GDM1 (cell line): ENCODE data around the gene NKD2.
"Not testable (repeated sequence)": the region's sequence is repeated elsewhere in the genome, so short reads cannot be mapped to it uniquely, and the experiment has no call there.

Experiments used
- DNase-seq: peaks from one replicate; lab custom pipeline; 2025; lab: John Stamatoyannopoulos, UW

The NKD2 gene, protein sequence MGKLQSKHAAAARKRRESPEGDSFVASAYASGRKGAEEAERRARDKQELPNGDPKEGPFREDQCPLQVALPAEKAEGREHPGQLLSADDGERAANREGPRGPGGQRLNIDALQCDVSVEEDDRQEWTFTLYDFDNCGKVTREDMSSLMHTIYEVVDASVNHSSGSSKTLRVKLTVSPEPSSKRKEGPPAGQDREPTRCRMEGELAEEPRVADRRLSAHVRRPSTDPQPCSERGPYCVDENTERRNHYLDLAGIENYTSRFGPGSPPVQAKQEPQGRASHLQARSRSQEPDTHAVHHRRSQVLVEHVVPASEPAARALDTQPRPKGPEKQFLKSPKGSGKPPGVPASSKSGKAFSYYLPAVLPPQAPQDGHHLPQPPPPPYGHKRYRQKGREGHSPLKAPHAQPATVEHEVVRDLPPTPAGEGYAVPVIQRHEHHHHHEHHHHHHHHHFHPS

DNA sequence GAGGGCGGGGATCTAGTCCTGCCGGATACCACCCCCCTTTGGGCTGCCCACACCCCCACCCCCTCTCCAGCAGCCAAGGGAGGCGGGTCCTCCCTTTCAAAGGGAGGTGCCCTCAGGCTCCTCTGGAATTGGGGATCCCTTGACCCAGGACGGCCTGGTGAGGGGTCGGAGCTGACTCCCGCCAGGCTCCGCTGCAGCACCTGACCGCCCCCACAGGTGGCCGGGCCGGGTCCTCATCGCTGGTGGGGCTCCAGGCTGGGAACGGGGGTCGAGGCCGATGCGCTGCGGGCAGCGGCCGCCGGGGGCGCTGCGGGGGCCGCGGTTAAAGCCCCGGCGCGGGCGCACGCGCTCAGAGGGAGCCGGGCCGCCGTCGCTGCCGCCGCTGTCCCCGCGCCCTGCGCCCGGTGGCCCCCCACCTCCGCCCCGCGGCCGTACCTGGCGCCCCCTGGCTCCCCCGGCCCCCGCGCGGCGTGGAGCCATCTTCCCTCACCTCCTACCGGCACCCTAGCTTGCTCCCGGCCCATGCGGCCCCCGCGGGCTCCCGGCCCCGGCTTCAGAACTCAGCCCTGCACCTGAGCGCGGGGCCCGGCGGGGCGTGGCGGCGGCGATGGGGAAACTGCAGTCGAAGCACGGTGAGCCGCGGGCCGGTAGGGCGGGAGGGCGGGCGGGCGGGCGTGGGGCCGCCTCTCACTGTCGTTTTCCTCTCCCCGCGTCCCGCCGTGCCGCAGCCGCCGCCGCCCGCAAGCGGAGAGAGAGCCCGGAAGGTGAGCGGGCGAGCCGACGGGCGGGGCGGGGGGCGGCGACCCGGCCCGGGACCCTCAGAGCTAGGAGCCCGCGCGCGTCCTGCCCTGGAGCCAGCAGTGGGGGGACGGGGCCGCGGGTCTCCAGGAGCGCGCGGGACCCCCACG, at the start of gene NKD2:
Gene NKD2 (plus strand): TSS at position 352 of the 908 bp plus-strand sequence. CDS start 256 bp downstream, at position 608.
- DNase-seq, result no peak

DNA sequence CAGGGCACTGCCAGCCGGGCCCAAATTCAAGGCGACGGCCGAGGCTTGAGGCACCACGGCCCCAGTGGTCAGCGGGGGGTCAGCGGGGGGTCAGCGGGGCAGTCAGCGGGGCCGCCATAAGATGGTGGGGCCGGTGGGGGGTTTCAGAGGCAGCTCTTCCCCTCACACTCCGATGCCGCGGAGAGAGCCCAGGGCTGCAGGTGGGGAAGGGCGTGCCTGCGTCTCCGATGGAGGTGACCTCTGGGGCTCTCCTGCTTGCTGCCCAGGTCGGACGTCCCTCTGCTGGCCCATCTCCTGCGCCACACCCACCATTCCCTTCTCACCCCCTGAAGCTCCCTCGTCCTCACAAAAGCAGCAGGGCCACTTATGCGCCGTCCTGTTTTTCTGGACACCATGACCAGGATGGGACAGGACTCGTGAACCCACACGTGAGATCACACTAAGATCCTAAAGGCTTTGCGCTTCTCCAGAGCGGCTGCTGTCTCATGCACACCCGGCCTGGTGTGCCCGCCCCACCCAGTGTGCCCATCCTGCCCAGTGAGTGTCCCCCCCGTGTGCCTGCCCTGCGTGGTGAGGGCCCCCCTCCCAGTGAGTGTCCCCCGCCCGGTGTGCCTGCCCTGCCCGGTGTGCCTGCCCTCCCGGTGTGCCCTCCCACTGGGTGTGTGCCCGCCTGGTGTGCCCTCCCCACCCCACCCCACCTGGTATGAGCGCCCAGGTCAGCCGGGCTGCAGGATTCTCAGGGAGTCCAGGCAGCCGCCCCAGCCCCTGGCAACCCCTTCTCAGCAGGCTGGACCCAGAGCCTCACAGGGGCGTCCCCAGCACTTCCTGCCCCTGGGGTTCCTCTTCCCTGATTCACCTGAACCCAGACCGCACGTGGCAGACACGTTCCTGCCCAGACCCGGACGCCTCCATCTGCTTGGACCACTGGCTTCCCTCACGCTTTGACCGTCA, 48.7 kb upstream of the NKD2 start:
- no peak for DNase-seq

DNA sequence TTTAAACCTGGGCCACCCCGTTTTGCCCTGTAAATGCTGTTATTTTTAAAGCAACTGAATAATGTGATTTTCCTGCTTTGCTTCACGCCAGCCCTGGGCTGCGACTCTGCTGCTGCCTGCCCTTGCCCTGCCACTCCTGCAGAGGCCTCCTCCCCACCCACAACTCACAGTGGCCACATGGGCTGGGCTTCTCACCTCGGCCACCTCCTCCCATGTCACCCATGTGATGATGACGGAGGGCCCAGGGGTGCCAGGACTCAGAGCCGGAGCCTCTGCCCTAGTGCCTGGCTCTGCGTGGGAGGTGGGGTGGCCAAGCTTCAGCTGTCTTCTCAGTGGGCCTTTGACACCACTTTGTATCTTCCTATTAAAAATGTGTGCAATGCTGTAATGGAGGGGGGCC, 48.1 kb upstream of the NKD2 start:
- DNase-seq, result no peak

DNA sequence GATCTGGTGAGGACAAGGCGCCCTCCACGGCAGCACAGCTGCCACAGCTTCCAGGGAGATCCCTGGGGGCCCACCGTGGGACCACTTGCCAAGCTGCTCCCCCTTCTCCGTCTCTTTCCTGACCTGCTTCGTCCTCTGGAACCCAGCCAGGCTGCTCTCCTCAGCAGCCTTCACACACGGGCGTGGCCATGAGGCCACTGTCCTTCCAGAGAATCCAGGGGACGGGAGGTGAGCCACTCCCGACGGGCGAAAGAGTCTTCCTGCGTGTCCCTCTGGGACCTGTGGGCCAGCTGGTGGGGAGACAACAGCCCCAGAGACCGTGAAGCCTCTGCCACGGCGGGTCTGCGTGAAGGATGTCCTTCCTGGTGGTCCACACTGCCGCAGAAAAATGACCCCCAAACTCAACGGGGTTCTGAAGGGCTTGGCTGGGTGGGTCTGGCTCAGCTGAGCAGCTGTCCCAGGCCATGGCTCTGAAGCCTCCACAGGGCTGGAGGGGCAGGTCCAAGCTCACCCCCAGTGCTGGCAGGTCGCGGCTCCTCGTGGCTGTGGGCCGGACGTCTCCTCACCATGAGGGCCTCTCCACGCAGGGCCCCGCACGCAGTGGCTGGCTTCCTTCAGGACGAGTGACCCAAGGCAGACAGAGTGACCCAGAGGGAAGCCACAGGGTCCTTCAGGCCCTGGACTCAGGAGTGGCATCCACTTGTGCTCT, 47.4 kb upstream of the NKD2 start:
- no peak for DNase-seq

DNA sequence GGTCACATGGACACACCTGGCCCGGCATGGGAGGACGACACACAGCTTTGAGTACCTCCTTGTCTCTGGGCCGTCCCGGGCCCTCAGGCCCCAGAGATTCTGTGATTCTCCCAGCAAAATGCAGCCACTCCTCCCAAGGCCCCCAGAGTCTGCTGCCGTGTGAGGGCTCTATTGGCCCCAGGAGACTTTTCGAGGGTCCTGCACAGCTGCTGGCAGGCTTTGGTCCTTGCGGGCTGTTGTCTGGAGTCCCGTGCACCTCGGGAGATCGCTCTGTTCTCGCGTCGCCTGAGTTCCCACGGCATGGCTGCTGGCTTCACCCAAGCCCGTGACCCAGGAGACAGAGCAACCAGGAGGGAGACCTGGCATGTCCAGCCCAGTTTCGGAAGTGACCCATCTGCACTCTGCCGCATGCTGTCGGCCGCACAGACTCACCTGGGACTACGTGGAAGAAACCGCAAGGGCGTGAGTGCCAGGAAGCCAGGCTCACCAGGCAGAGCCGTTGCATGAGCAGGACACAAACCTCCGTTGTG, 46.8 kb upstream of the NKD2 start:
- DNase-seq, result no peak

DNA sequence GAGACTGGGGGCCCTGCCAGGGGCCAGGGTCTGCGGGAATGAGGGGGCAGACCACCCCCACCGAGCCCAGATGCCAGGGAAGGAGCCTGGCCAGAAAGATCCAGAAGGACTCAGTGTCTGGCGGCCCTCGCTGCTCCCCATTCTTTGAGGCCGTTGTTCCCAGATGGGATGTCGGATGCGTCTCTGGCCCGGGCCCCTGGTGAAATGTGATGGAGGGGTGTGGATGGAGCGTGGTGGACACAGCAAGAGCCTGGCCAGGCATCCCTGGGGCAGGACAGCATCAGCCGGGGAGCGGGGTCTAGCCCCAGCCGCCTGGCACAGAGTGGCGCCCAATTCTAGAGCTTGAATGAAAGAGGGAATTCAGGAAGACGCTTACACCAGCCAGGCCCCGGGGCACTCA, 46.2 kb upstream of the NKD2 start:
- no peak for DNase-seq

DNA sequence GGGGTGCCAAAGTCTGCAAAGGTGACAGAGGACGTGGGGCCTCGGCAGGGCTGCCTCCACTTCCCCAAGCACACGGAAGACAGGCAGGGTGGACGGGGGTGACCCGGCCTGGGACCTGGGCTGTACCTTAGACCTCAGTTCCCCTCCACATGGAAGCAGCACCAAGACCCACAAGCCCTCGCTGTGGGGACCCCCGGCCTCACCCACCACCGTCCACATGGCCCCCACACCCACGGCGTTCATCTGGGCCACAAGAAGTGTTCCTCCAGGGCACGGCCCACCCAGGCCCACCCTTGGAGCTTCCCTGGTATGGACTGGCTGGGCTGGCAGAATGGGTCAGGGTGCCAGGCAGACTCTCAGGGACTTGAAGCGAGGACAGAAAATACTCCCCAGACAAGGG, 45.8 kb upstream of the NKD2 start:
- no peak for DNase-seq

DNA sequence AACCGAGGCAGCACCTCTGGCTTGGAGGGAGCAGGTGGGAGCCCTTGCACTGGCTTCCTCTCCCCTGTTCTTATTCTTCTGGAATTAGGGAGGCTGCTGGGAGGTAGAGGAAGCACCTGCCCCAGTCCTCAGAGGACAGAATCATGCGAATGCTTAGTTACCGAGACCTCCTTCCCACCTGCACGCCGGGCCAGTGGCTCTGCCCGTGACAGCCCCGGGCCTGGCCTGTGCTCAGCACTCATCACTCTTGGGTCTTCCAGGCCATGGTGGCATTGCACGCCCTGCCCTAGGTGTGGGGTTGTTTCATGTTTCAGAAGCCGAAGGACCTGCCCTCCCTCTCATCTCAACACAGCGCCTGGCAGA, 45.3 kb upstream of the NKD2 start:
- DNase-seq, result no peak

DNA sequence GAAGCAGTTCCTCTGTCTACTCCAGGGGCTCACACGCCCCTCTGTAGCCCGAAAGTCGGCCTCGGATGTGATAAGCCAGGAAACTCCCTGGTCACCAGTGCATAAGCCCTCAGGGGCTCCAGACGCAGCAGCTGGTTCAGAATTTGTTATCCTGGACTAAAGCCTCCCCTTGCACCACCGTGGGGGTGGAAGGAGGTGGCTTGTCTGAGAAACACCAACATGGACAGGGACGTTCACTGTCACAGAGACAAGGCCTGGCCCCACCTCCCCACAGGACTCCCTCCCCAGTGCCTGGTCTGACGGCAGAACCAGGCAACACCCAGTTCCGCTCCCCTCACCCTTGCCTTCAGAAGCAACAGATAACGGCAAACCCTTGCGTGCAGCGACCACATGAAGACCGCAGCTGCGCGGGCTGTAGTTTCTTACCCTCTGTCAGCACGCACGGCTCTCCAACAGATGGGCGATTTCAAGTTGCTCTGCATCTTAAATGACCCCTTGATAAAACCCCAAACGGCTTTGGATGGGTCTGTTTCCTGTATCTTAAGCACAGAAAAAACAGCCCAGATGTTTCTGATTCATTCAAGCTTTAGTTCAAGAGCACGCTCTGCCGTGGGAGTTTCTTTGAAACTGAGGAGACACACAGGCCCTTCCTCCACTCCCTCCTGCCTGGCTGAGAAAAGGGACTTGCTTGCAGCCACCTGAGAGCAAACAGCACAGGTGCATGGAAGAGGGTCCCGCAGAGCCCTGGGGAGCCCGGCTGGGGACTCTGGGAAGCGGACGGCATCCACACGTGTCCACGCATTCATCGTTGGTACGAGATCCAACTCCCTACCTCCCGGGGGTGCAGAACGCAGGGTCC, 44.7 kb upstream of the NKD2 start:
- no peak for DNase-seq

DNA sequence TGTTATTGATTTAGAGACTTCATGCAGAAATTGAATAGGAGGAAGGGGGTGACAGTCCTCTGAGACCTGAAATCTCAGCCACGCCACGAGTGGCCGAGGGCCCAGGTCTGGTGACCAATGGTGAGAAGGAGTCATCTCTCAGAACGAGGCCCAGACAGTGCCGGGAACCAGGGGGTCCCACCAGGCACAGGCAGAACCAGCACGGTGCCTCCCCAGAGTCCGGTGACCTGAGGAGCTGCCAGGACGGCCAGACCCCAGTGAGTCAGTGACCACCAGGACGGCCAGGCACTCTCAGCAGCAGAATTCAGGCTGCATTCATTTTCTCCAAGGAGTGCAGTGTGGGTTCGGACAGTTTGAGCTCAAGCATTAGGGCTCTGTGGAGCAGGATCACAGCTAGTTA, 43.8 kb upstream of the NKD2 start:
- no peak for DNase-seq

DNA sequence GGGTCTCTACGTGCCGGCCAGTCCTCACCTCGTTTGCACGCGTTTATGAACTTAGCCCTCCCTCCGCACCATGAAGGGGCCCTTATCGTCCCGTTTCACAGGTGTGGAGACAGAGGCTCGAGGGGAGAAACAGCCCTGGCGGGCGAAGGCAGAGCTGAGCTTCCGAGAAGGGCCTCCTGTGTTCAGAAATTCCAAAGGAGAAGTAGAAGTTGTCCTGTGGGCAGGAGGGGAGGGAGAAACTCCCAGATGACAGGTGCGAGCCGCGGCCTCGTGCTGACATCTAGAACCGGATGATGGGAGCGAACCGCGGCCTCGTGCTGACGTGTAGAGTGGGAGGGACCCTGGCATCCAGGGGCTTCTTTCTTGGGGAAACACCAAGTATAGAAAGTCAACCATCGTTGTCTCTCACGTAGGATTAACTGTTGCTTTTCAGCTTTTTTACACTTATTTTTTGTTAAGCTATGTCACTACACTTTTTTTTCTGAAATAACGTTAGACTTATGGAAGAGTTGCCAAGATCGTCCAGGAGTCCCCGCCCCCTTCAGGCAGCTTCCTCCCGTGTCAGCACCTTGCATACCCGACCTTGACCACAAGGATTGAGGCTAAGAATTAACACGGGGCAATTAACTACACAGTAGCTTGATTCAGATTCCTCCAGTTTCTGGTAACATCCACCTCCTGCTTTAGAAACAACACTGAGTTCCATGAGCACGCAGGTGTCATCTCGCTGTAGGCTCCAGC, 42.8 kb upstream of the NKD2 start:
- DNase-seq, result no peak

DNA sequence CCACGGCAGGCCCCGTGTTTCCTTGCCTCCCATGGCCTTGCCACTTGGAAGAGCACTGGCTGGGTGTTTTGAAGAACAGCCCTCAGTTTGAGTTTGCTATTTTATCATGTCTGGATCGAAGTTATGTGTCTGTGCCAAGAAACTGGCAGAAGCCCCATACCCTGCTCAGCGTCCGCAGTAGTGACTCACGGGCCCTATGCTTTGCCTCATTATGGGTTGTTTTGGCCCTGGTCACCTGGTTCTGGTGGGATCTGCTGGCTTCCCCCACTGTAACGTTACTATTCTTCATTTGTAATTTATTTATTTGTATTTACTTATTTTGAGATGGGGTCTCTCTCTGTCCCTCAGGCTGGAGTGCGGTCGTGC, 42.3 kb upstream of the NKD2 start:
- no peak for DNase-seq

DNA sequence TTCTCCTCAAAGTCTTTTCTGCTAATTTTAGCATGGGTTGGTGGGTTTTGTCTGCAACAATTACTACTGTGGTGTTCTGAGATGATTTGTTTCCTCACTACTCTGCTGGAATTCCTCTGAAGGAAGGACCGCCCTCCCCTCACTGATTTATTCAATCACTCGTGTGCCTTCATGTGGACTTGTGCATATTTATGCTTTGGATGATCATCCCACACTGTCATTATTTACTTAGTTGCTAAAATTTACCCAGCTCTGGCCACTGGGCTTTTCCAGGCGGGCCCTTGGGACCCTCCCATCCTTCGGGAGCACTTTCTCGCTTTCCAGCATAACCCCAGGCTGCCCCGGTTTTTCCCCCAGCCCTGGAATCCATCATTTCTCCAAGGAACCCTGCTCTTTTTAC, 41.7 kb upstream of the NKD2 start:
- DNase-seq, result no peak

DNA sequence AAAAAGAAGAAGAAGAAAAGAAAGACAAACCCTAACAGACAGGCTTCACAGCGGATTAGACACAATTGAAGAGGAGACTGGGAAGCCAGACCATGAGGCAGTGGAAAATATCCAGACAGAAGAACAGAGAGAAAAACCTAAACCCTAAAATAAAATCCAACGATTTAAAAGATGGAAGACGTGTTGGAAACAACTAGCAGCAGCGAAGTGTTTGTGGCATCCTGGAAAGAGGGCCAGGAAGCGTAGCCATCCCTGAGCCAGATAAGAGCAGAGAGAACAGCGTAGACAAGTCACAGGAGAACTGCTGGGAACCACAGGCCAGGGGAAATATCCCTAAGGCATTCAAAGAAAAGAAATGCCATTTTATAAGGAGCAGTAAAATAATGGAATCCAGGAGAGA, 39.7 kb upstream of the NKD2 start:
- DNase-seq, result no peak

DNA sequence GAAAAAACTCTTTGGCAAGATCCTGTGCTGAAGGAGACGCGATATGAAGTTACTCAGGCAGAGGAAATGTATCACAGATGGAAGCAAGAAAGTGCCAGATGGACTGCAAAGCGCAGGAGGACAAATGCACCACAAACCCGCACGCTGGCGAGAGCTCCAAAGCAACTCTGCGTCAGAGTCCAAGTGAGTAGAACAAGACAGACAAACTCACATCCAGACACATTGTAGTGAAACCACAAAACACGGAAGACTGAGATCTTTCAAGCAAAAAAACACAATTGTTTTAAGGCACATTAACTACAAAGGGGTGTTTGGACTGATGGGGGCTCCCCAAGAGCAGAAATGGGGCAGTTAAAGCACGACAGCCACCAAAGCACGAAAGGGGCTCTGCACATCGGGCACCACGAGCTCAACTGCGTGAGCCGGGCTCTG, 39.2 kb upstream of the NKD2 start:
- no peak for DNase-seq

DNA sequence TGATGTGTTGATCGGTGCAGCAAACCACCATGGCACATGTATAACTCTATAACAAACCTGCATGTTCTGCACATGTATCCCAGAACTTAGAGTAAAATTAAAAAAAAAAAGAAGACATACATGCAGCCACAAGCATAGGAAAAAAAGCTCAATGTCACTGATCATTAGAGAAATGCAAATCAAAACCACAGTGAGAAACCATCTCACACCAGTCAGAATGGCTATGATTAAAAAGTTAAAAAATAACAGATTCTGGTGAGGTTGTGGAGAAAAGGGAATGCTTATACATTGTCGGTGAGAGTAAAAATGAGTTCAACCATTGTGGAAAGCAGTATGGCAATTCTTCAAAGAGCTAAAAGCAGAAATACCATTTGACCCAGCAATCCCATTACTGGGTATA, 36.0 kb upstream of the NKD2 start:
- DNase-seq, result not testable (repeated sequence)

DNA sequence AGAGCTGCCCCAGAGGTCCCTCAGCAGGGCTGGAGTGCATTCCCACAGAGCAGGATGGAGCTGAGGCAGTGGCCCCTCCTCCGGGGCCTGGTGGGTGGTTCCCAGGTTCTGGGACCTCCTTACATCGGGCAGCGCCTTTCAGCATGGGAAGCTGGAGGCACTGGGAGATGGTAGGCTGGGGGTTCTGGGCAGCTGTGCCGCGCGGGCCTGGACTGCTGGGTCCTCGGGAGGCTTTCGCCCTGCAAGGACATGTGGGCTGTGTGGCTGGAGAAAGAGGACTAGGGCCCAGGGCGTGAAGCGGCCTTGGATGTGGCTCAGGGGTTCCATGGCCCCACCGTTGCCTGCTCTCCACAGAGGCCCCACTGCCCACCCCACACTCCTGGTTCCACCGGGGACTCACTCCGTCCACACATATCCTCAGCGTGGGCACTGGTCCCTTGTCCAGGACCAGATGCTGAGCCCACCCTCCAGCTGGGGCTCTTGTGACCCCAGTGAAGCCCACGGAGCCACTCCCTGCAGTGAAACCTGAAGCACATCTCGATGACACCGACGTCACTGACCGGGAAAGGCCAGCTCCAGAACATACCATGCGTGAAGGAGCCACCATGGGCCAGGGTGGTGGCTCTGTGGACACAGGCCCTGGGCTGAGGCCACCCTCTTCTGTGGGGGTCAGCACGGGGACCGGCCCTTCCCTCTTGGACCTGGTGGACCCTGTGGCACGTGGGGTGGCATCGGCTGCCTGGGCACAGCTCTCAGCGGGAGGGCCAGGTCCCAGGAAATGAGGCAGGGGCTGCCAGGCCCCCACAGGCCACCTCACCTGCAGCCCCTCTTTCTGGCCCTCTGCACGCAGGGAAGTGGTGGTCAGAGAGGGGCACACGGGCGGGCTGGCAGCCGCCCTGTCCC, 31.5 kb upstream of the NKD2 start:
- DNase-seq, result no peak

DNA sequence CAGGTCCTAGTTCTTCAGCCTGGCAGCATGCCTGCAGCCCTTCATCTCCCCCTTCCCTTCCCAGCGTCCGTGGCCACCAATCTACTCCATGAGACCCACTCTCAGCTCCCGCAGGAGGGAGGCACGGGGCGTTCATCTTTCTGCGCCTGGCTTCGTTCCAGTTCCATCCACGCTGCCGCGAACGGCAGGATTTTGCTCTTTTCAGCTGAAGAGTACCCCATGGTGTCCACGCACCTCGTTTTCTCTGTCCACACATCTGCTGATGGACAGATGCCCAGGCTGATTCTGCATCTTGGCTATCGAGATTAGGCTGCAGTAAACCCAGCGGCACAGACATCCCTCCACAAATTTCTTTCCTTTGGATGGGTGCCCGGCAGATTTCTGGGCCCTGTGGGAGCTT, 30.5 kb upstream of the NKD2 start:
- no peak for DNase-seq
